H1 (cell line): ENCODE results near the gene MYL3. TPM values are rescaled to one million over a fixed set of nuclear protein-coding genes. Genes with fewer than 3 reads are reported as not detected.

Experiments
- CTCF ChIA-PET: fragments of 300-600 bp; sonication (Branson Sonifier 250); formaldehyde crosslinking; loops from one replicate; lab custom pipeline; 2021; ENCODE audit not compliant: partially characterized antibody; lab: Charles Lee
- POLR2A ChIA-PET: fragments of 300-600 bp; sonication (Branson Sonifier 250); formaldehyde crosslinking; loops from one replicate; lab custom pipeline; 2021; ENCODE audit warnings: inconsistent platforms; ENCODE audit not compliant: partially characterized antibody; lab: Charles Lee
- DNase-seq, 2 experiments: peaks; one replicate each; pipeline versions ENCODE4 v3.0.0 to v3.0.0-alpha.2; 2010 to 2022; ENCODE audit warnings: low spot score in 2 of 2, low read depth in 1 of 2, mixed read lengths in 1 of 2
- FAIRE-seq: peaks from 2 replicates; lab custom pipeline; 2011; peaks lifted over from hg19 to GRCh38; lab: Jason Lieb, UNC
- H2AFZ ChIP-seq: 2 replicates; pipeline ENCODE4 v1.8.1; 2012; ENCODE audit warnings: low read length, inconsistent platforms
- H2AK5ac ChIP-seq: 2 replicates; pipeline ENCODE4 v1.6.1; 2013; ENCODE audit warnings: low read depth, low read length
- H2BK120ac ChIP-seq: replicated peaks from 2 replicates; pipeline ENCODE3; 2013; ENCODE audit warnings: low read depth, low read length, inconsistent platforms
- H2BK12ac ChIP-seq: 2 replicates; pipeline ENCODE4 v1.6.1; 2013; ENCODE audit warnings: low read depth, low read length
- H2BK15ac ChIP-seq: 2 replicates; pipeline ENCODE4 v1.6.1; 2013; ENCODE audit warnings: low read length
- H2BK20ac ChIP-seq: 2 replicates; pipeline ENCODE4 v1.6.1; 2013; ENCODE audit warnings: low read length
- H2BK5ac ChIP-seq: 2 replicates; pipeline ENCODE4 v1.6.1; 2013; ENCODE audit warnings: low read depth, low read length
- H3K14ac ChIP-seq: 2 replicates; pipeline ENCODE4 v1.6.1; 2013; ENCODE audit warnings: inconsistent platforms; ENCODE audit not compliant: insufficient read length
- H3K18ac ChIP-seq: 2 replicates; pipeline ENCODE4 v1.6.1; 2013; ENCODE audit warnings: low read length; ENCODE audit errors: extremely low read depth
- H3K23ac ChIP-seq: 2 replicates; pipeline ENCODE4 v1.6.1; 2013; ENCODE audit warnings: inconsistent platforms; ENCODE audit not compliant: insufficient read length
- H3K23me2 ChIP-seq: 2 replicates; pipeline ENCODE4 v1.6.1; 2013; ENCODE audit warnings: low read depth, low read length
- H3K27ac ChIP-seq: 2 replicates; pipeline ENCODE4 v1.6.1; 2011; ENCODE audit warnings: low read depth, low read length, inconsistent platforms
- H3K27me3 ChIP-seq, 4 experiments: replicated peaks in 1 of 4; 1 replicate in 1 of 4; 2 replicates in 3 of 4; pipeline versions ENCODE4 v1.6.1 to v1.8.1; 2011 to 2013; ENCODE audit warnings: low read length in 3 of 4, mild to moderate bottlenecking in 3 of 4, inconsistent platforms in 2 of 4, mixed read lengths in 2 of 4, moderate library complexity in 1 of 4; ENCODE audit not compliant: control insufficient read depth in 3 of 4, insufficient read depth in 3 of 4; ENCODE audit errors: extremely low read depth in 1 of 4
- H3K36me3 ChIP-seq, 4 experiments: 2 replicates each; pipeline versions ENCODE4 v1.6.1 to v1.8.1; 2011 to 2013; ENCODE audit warnings: mild to moderate bottlenecking in 4 of 4, low read length in 3 of 4, moderate library complexity in 2 of 4, control low read depth in 1 of 4, inconsistent platforms in 1 of 4; ENCODE audit not compliant: insufficient read depth in 4 of 4, control insufficient read depth in 2 of 4
- H3K4ac ChIP-seq: replicated peaks from 2 replicates; pipeline ENCODE3; 2013; ENCODE audit warnings: low read length, low read depth, mixed read lengths, inconsistent platforms; ENCODE audit not compliant: insufficient read length
- H3K4me1 ChIP-seq, 4 experiments: replicated peaks in 1 of 4; 1 replicate in 1 of 4; 2 replicates in 3 of 4; pipeline versions ENCODE4 v1.6.1 to v1.8.1; 2011 to 2013; ENCODE audit warnings: low read length in 3 of 4, inconsistent platforms in 2 of 4, mixed read lengths in 1 of 4; ENCODE audit not compliant: insufficient read depth in 4 of 4, control insufficient read depth in 3 of 4
- H3K4me2 ChIP-seq, 2 experiments: 2 replicates each; pipeline versions ENCODE4 v1.6.1 to v1.8.1; 2011 to 2013; ENCODE audit warnings: low read depth in 2 of 2, low read length in 2 of 2, control low read depth in 1 of 2, inconsistent platforms in 1 of 2, mild to moderate bottlenecking in 1 of 2; ENCODE audit not compliant: insufficient read depth in 1 of 2
- H3K4me3 ChIP-seq, 4 experiments: fragments of 200-600, 300-600 bp in 1 of 4; sonication (generic), shearing (Covaris generic), sonication (Bioruptor Twin) in 1 of 4; 2 replicates each; pipeline versions ENCODE4 v1.5.1 to v1.8.1; 2011 to 2016; ENCODE audit warnings: low read length in 4 of 4, low read depth in 3 of 4, control low read depth in 2 of 4, inconsistent platforms in 2 of 4, mild to moderate bottlenecking in 2 of 4, mixed read lengths in 1 of 4, moderate library complexity in 1 of 4; ENCODE audit not compliant: insufficient read depth in 2 of 4; ENCODE audit errors: extremely low read depth in 1 of 4
- H3K56ac ChIP-seq: replicated peaks from 2 replicates; pipeline ENCODE3; 2013; ENCODE audit warnings: low read depth, mild to moderate bottlenecking, mixed read lengths, low read length, inconsistent platforms; ENCODE audit not compliant: insufficient read length
- H3K79me1 ChIP-seq: 2 replicates; pipeline ENCODE4 v1.6.1; 2013; ENCODE audit warnings: low read depth, low read length, control low read depth
- H3K79me2 ChIP-seq, 2 experiments: 2 replicates each; pipeline versions ENCODE4 v1.6.1 to v1.8.1; 2012 to 2013; ENCODE audit warnings: low read length in 2 of 2, mild to moderate bottlenecking in 2 of 2, inconsistent platforms in 1 of 2; ENCODE audit not compliant: insufficient read depth in 2 of 2, control insufficient read depth in 1 of 2
- H3K9ac ChIP-seq, 4 experiments: replicated peaks in 1 of 4; 1 replicate in 1 of 4; 2 replicates in 3 of 4; pipeline versions ENCODE4 v1.6.1 to v1.8.1; 2011 to 2013; ENCODE audit warnings: low read depth in 3 of 4, low read length in 3 of 4, control low read depth in 2 of 4, mild to moderate bottlenecking in 2 of 4, moderate library complexity in 2 of 4, inconsistent platforms in 1 of 4; ENCODE audit errors: extremely low read depth in 1 of 4
- H3K9me3 ChIP-seq, 2 experiments: 2 replicates each; pipeline versions ENCODE4 v1.6.1 to v1.8.1; 2012 to 2013; ENCODE audit warnings: mild to moderate bottlenecking in 2 of 2, moderate library complexity in 2 of 2, control low read depth in 1 of 2, inconsistent platforms in 1 of 2, low read depth in 1 of 2, low read length in 1 of 2, mixed read lengths in 1 of 2; ENCODE audit not compliant: insufficient read depth in 2 of 2
- H4K20me1 ChIP-seq, 2 experiments: replicated peaks in 1 of 2; 2 replicates each; pipeline versions ENCODE3 to v1.8.1; 2011 to 2013; ENCODE audit warnings: inconsistent platforms in 2 of 2, low read length in 2 of 2, mild to moderate bottlenecking in 1 of 2; ENCODE audit not compliant: insufficient read depth in 2 of 2, control insufficient read depth in 1 of 2
- H4K5ac ChIP-seq: 2 replicates; pipeline ENCODE4 v1.6.1; 2013; ENCODE audit warnings: low read length, low read depth, mixed read lengths, inconsistent platforms; ENCODE audit not compliant: insufficient read length
- H4K8ac ChIP-seq: 2 replicates; pipeline ENCODE4 v1.8.0; 2013; ENCODE audit warnings: mild to moderate bottlenecking, moderate library complexity, low read length, inconsistent platforms; ENCODE audit not compliant: insufficient read depth; ENCODE audit errors: extremely low read depth
- H4K91ac ChIP-seq: replicated peaks from 2 replicates; pipeline ENCODE3; 2013; ENCODE audit warnings: low read length, mixed read lengths, inconsistent platforms; ENCODE audit not compliant: insufficient read length
- EZH2 ChIP-seq: fragments of 200-600 bp; sonication (generic); IDR thresholded peaks from 2 replicates; pipeline ENCODE4 v1.7.1; 2012; ENCODE audit warnings: low read depth, mild to moderate bottlenecking, moderate library complexity, low read length, inconsistent platforms; ENCODE audit not compliant: severe bottlenecking
- GABPA ChIP-seq: IDR thresholded peaks from 2 replicates; pipeline ENCODE4 v1.6.1; 2011; ENCODE audit warnings: mild to moderate bottlenecking, low read length, moderate library complexity, borderline replicate concordance; ENCODE audit not compliant: insufficient read depth
- PHF8 ChIP-seq: fragments of 200-600 bp; sonication (generic); conservative IDR thresholded peaks from 2 replicates; pipeline ENCODE4 v1.7.1; 2012; ENCODE audit warnings: low read depth, mild to moderate bottlenecking, inconsistent platforms, low read length, moderate library complexity
- USF2 ChIP-seq: IDR thresholded peaks from 2 replicates; pipeline ENCODE4 v1.6.1; 2011; ENCODE audit warnings: low read length, improper control_type of control experiment
- WGBS, 2 experiments: shearing (Covaris generic) in 1 of 2; methylation state at CpG; one replicate each; pipeline versions ENCODE4 v1.1.6 to v1.1.7; 2013 to 2015; ENCODE audit warnings: low lambda C conversion rate in 2 of 2, mixed read lengths in 2 of 2, inconsistent platforms in 1 of 2, low coverage in 1 of 2, missing lambda C conversion rate in 1 of 2; ENCODE audit not compliant: insufficient replicate concordance in 2 of 2, insufficient coverage in 1 of 2, insufficient read length in 1 of 2; ENCODE audit errors: extremely low coverage in 1 of 2, missing lambda C conversion rate in 1 of 2; 5-methylcytosine and 5-hydroxymethylcytosine counted together
- polyA plus RNA-seq, 7 experiments: library from polyadenylated mRNA; depleted of rRNA in 3 of 7; stranded (reverse) in 5 of 7; unstranded in 2 of 7; fragments of >200 nt in 5 of 7; fragments of 200-250 nt in 2 of 7; gene quantifications; 1 replicate in 5 of 7; 2 replicates in 1 of 7; 4 replicates in 1 of 7; pipeline versions ENCODE4 v1.2.1 to v1.2.3, GENCODE V29; 2011 to 2013; ENCODE audit warnings: missing spikeins in 2 of 7, mixed read lengths in 2 of 7
- total RNA-seq: library from RNA; stranded (reverse); fragmentation: NEBNext Ultra II Directional; extraction: Animal tissue kit (Norgen Biotek cat#: 25700); gene quantifications from 2 replicates; pipeline ENCODE4 v1.2.1, GENCODE V29; 2021

The MYL3 gene
- total and polyA plus RNA-seq, 2 of the 8 experiments (the other 6 are each of a cell fraction or from before 2014, with no cell fraction given), result 0.06 TPM; not detected in 1

- Histone ChIP-seq H2BK20ac (0 out of 2 replicates have a peak overlapping the region, but pooled peaks have one; percentile 32), H2AK5ac (0 out of 2 replicates have a peak overlapping the region, but pooled peaks have one; percentile 65), H3K27me3 (peaks cover 44 to 79% (median 71%) of the 10 kb centered on the region in 4 experiments), H3K36me3 (no peaks in the 10 kb centered on the region), H3K18ac (no peak overlapping the region), H3K4ac (no peak overlapping the region), H3K27ac (no peak overlapping the region), H4K8ac (no peak overlapping the region), H4K5ac (no peak overlapping the region), H3K9ac (no peak overlapping the region), H3K4me1 (peaks cover 0 to 18% (median 13%) of the 10 kb centered on the region in 4 experiments; a peak in 6 of 7 replicates), H2BK12ac (no peak overlapping the region), H3K79me2 (no peaks in the 10 kb centered on the region), H4K20me1 (peaks cover 7 to 14% of the 10 kb centered on the region in 2 experiments), H4K91ac (no peak overlapping the region), H2BK5ac (no peak overlapping the region), H3K56ac (no peak overlapping the region), H3K14ac (no peak overlapping the region), H2BK120ac (no peak overlapping the region), H2AFZ (no peak overlapping the region), H3K23ac (no peak overlapping the region), H3K23me2 (peaks cover 11% of the 10 kb centered on the region; the same call in 1 of the 2 replicates), H3K79me1 (no peaks in the 10 kb centered on the region), H3K9me3 (no peaks in the 10 kb centered on the region), H3K4me2 (no peak overlapping the region; a peak in 1 of 4 replicates), H2BK15ac (no peak overlapping the region), H3K4me3 (no peak overlapping the region)
- WGBS, 2 experiments, result 90% methylated on average over 3 of the region's 3 CpGs; no CpG with 5 or more reads in 1 of the 2 experiments
- POLR2A ChIA-PET, result no interaction called here
- no peak for DNase-seq
- no peak for FAIRE-seq
- CTCF ChIA-PET, result interaction anchor here (0.6 to 13.1 kb wide), 9 partner anchors 7 to 182 kb away, joined by 3 to 88 read pairs (median 7); no protein-coding TSS in a partner anchor
- TF ChIP-seq GABPA (no peak), EZH2 (no peak), PHF8 (no peak), USF2 (no peak)
Measured at GRCh38 chr3:46885612-46886011, 22.4 kb upstream of the MYL3 start.
